ENCODE data around the gene GZMM. TPM values are rescaled to one million over a fixed set of nuclear protein-coding genes. Genes with fewer than 3 reads are reported as not detected.

Gene GZMM
- total and polyA plus RNA-seq, 5 experiments from 2014 or later, result 46.9 to 450 (median 228) TPM

GRCh38 chr19:514166-514663 is 29.6 kb upstream of the GZMM start:
- peaks cover 19 to 49% (median 37%) of the 10 kb centered on the region in 4 donors for H3K4me1 Mint-ChIP-seq
- H3K27ac Mint-ChIP-seq, result peak overlapping the region; percentile 74 to 96 (median 88)
- no peaks in the 10 kb centered on the region for H3K9me3 Mint-ChIP-seq
- POLR2A ChIA-PET, result no interaction called here
- H3K4me3 Mint-ChIP-seq, result peak overlapping the region in 4 of 10 donors; percentile 2 to 22 (median 16)
- no peaks in the 10 kb centered on the region for H3K27me3 Mint-ChIP-seq
- DNase-seq (no peak), ATAC-seq (no peak)
- peaks cover 0 to 2% (median 1%) of the 10 kb centered on the region in 3 donors for H3K36me3 Mint-ChIP-seq

GRCh38 chr19:517721-518597 is 25.9 kb upstream of the GZMM start:
- peaks cover 10 to 28% (median 15%) of the 10 kb centered on the region in 4 donors for H3K4me1 Mint-ChIP-seq
- peak overlapping the region in 1 of 10 donors; percentile 21 for H3K27ac Mint-ChIP-seq
- no peak for ATAC-seq
- no peaks in the 10 kb centered on the region for H3K27me3 Mint-ChIP-seq
- H3K4me3 Mint-ChIP-seq, result no peak overlapping the region
- peaks cover 0 to 2% (median 1%) of the 10 kb centered on the region in 3 donors for H3K36me3 Mint-ChIP-seq
- no peak for DNase-seq
- H3K9me3 Mint-ChIP-seq, result no peaks in the 10 kb centered on the region
- POLR2A ChIA-PET, result interaction anchor here (0.5 to 1.9 kb wide), 9 partner anchors 11 to 558 kb away, joined by 3 to 6 read pairs (median 4); partner anchors contain the start of genes BSG and CDC34

DNA sequence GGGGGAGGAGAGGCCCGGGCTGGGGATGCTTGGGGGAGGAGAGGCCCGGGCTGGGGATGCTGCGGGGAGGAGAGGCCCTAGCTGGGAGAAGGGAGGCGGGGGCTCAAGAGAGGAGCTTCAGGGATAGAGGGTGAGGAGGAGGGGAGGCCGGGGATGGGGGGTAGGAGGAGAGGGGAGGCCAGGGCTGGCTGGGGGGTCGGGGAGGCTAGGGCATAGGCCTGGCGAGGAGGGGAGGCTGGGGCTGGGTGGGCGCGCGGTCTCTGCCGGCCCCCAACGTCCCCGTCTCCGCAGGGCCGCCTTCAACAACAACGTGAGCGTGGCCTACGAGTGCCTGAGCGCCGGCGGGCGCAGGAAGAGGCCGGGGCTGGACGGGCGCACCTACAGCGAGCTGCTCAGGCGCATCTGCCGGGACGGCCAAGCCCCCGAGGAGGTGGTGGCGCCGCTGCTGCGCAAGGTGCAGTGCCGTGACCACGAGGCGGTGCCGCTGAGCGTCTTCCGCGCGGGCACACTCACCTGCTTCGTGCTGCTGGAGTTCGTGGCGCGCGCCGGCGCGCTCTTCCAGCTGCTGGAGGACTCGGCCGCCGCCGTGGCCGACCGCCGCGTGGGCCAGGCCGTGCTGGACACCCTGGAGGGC is 25.1 kb upstream of the GZMM start:
- ATAC-seq (peak; percentile 98), DNase-seq (peak; percentile 52 to 86 (median 65))
- H3K9me3 Mint-ChIP-seq, result no peaks in the 10 kb centered on the region
- H3K27ac Mint-ChIP-seq, result peak overlapping the region in 3 of 10 donors; percentile 27 to 66 (median 52)
- H3K4me1 Mint-ChIP-seq, result peaks cover 10 to 23% (median 15%) of the 10 kb centered on the region in 4 donors
- peaks cover 0 to 2% (median under 1%) of the 10 kb centered on the region in 3 donors for H3K36me3 Mint-ChIP-seq
- POLR2A ChIA-PET, result interaction anchor here (0.5 to 1.9 kb wide), 12 partner anchors 9 to 557 kb away, joined by 3 to 6 read pairs (median 4); partner anchors contain the start of genes BSG and CDC34
- peak overlapping the region in 2 of 10 donors; percentile 27 to 35 for H3K4me3 Mint-ChIP-seq
- H3K27me3 Mint-ChIP-seq, result no peaks in the 10 kb centered on the region

DNA sequence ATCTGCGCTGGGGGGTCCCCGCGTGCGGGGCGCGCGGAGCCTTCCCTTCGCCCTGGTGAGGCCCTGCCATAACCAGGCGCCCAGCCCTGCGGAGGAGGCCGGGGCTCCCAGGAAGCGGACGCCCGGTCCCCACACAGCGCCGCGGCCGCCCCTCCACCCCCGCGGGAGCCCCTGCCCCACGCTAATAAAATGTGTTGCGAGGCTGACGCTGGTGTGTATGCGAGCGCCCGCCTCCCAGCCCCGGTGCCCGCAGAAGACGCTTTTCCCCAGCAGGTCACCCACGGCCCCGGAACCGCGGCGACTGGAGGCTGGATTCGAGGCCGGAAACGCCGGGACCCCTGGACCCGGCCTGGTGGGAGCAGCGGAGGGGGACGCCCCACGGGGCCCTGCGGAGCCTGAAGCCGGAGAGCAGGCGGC is 24.4 kb upstream of the GZMM start:
- H3K9me3 Mint-ChIP-seq, result no peaks in the 10 kb centered on the region
- no peak overlapping the region for H3K4me3 Mint-ChIP-seq
- no peaks in the 10 kb centered on the region for H3K36me3 Mint-ChIP-seq
- POLR2A ChIA-PET, result interaction anchor here (0.6 to 1.9 kb wide), 7 partner anchors 9 to 82 kb away, joined by 3 to 7 read pairs (median 4); partner anchors contain the start of genes BSG and CDC34
- peaks cover 4 to 16% (median 11%) of the 10 kb centered on the region in 4 donors for H3K4me1 Mint-ChIP-seq
- no peak overlapping the region for H3K27ac Mint-ChIP-seq
- no peak for DNase-seq
- H3K27me3 Mint-ChIP-seq, result no peaks in the 10 kb centered on the region
- no peak for ATAC-seq

DNA sequence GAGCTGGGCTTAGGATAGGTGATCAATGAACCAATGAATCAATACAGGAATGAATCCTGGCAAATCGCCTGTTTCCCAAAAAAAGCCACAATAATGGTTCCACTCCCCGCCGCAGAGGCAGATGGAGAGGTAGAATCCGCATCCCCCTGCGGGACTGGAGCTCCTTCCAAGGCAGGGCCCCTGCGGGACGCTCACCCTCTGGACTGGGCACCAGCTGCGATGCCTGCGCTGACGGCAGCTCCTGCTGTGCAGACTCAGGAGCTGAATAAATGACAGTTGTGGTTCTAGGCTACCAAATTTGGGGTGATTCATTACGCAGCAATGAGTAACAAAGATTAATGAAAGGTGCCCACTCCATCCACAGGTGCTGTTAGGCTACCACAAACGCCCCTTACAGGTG is 21.1 kb upstream of the GZMM start:
- Mint-ChIP-seq H3K36me3 (no peaks in the 10 kb centered on the region), H3K4me1 (peaks cover 0 to 8% (median 4%) of the 10 kb centered on the region in 4 donors), H3K4me3 (peak overlapping the region in 2 of 10 donors; percentile 12 to 49), H3K9me3 (no peaks in the 10 kb centered on the region), H3K27me3 (peaks cover 0 to 1% (median 0%) of the 10 kb centered on the region in 5 donors), H3K27ac (no peak overlapping the region)
- DNase-seq (peak in 1 of 10 donors; percentile 61), ATAC-seq (no peak)
- POLR2A ChIA-PET, result interaction anchor here (1.1 to 3.0 kb wide), 4 partner anchors 9 to 21 kb away, joined by 3 to 11 read pairs (median 7); partner anchors contain the start of genes CDC34 and GZMM

GRCh38 chr19:524062-524674 is 19.7 kb upstream of the GZMM start:
- ATAC-seq (no peak), DNase-seq (peak in 2 of 10 donors; percentile 24 to 62)
- no peaks in the 10 kb centered on the region for H3K9me3 Mint-ChIP-seq
- H3K27ac Mint-ChIP-seq, result peak overlapping the region in 3 of 10 donors; percentile 32 to 68 (median 56)
- no peaks in the 10 kb centered on the region for H3K36me3 Mint-ChIP-seq
- peaks cover 0 to 3% (median 0%) of the 10 kb centered on the region in 5 donors for H3K27me3 Mint-ChIP-seq
- POLR2A ChIA-PET, result interaction anchor here (0.7 to 1.3 kb wide), 2 partner anchors 9 to 13 kb away, joined by 3 to 5 read pairs; no protein-coding TSS in a partner anchor
- H3K4me3 Mint-ChIP-seq, result no peak overlapping the region
- H3K4me1 Mint-ChIP-seq, result peaks cover 0 to 10% (median 4%) of the 10 kb centered on the region in 4 donors

DNA sequence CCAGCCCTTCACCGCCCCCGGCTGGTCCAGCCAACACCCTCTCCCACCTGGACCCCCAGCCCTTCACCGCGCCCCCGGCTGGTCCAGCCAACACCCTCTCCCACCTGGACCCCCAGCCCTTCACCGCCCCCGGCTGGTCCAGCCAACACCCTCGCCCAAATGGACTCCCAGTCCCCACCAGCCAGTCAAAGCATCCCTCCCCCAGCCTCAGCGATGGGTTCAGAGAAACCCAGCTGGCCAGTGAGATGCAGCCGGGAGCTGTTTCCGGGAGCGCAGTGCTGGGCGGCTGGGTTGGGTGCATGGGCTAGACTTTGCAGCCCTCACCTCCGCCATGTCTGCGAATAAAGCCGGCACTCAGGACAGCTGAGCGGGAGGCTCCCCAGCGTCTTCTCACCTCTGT is 18.8 kb upstream of the GZMM start:
- Mint-ChIP-seq H3K36me3 (no peaks in the 10 kb centered on the region), H3K9me3 (no peaks in the 10 kb centered on the region), H3K27me3 (peaks cover 0 to 3% (median 0%) of the 10 kb centered on the region in 5 donors), H3K27ac (peak overlapping the region in 2 of 10 donors; percentile 67 to 80), H3K4me3 (no peak overlapping the region), H3K4me1 (peaks cover 0 to 8% (median 4%) of the 10 kb centered on the region in 4 donors)
- no peak for DNase-seq
- POLR2A ChIA-PET, result no interaction called here
- ATAC-seq, result no peak

GRCh38 chr19:525857-526419 is 17.9 kb upstream of the GZMM start:
- H3K36me3 Mint-ChIP-seq, result no peaks in the 10 kb centered on the region
- no peak for ATAC-seq
- peaks cover 0 to 3% (median 0%) of the 10 kb centered on the region in 5 donors for H3K27me3 Mint-ChIP-seq
- peak overlapping the region in 1 of 10 donors; percentile 80 for H3K27ac Mint-ChIP-seq
- H3K4me1 Mint-ChIP-seq, result peaks cover 0 to 12% (median 4%) of the 10 kb centered on the region in 4 donors
- no peak overlapping the region for H3K4me3 Mint-ChIP-seq
- POLR2A ChIA-PET, result no interaction called here
- H3K9me3 Mint-ChIP-seq, result no peaks in the 10 kb centered on the region
- no peak for DNase-seq

DNA sequence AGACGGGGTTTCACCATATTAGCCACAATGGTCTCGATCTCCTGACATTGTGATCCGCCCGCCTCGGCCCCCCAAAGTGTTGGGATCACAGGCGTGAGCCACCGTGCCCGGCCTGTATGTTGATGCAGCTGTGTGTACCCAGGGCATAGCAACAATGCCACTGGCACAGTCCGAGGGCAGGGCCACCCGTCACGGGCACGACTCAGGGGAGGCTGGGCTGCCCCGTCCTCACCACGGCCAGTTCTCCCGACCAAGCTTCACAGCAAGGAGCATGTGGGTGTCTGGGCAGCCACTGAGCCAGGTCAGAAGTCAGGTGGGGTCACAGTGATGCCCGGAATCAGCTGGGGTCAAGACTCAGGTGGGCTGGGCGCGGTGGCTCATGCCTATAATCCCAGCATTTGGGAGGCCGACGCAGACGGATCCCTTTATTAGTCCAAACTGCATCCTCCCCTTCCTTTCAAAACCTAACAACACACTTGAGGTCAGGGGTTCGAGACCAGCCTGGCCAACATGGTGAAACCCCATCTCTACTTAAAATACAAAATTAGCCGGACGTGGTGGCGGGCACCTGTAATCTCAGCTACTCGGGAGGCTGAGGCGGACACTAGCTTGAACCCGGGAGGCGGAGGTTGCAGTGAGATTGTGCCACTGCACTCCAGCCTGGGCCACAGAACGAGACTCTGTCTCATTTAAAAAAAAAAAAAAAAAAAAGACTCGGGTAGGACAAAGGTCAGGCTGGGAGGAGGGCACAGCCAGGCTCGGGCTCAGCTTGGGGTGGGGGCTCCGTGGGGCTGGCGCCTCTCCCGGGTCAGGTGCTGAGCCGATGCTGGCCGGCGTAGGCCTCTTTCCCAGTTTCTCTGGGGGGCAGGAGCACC is 13.5 kb upstream of the GZMM start:
- POLR2A ChIA-PET, result interaction anchor here (0.5 to 5.0 kb wide), 12 partner anchors 8 to 1018 kb away, joined by 3 to 55 read pairs (median 5); partner anchors contain the start of genes BSG and TPGS1
- Mint-ChIP-seq H3K4me3 (peak overlapping the region; percentile 75 to 91 (median 81)), H3K36me3 (no peaks in the 10 kb centered on the region), H3K27ac (peak overlapping the region; percentile 13 to 93 (median 87)), H3K4me1 (peaks cover 12 to 26% (median 15%) of the 10 kb centered on the region in 4 donors), H3K27me3 (peaks cover 0 to 3% (median 0%) of the 10 kb centered on the region in 5 donors), H3K9me3 (no peaks in the 10 kb centered on the region)
- DNase-seq (peak in 1 of 10 donors; percentile 60), ATAC-seq (no peak)

DNA sequence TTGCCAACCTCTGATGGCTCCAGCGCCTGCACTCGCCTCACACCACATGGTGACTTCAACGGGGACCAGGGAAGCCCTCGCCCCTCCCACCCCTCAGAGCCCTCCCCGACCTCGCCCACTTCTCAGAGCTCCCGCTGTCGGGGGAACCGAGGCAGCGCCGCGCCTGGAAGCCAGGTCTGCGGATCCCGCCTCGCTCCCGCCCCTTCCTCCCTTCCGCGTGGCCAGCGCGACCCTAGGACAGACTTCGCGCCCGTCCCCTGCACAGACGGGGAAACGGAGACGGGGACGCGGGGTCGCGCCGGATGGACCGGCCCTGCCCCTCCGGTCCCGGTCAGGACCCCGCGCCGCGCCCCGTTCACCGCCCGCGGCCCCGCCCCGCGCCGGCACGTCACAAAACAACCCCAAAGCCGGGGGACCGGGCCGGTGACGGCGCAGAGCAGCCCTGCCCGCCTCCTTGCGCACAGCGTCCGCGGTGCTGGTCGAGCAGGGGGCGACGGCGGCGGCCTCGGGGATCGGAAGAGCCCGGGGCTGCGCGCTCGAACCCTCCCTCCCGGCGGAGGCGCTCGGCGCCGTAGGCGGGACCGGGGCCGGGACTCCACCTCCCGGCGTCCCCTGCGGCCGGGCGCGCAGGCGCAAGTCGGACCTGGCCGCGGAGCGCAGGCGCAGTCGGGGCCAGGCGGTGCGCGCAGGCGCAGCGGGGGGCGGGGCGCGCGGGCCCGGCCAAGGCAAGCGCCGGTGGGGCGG is 12.7 kb upstream of the GZMM start:
- Mint-ChIP-seq H3K9me3 (no peaks in the 10 kb centered on the region), H3K36me3 (peaks cover 0 to 3% (median 0%) of the 10 kb centered on the region in 3 donors), H3K27me3 (peaks cover 0 to 3% (median 0%) of the 10 kb centered on the region in 5 donors), H3K27ac (peak overlapping the region in 9 of 10 donors; percentile 32 to 93 (median 90)), H3K4me3 (peak overlapping the region; percentile 75 to 91 (median 81)), H3K4me1 (peaks cover 10 to 25% (median 15%) of the 10 kb centered on the region in 4 donors)
- DNase-seq, result peak; percentile 83 to 97 (median 92)
- ATAC-seq, result peak; percentile 75 to 80
- POLR2A ChIA-PET, result interaction anchor here (0.5 to 5.0 kb wide), 17 partner anchors 9 to 529 kb away, joined by 3 to 55 read pairs (median 4); partner anchors contain the start of genes BSG, GZMM and TPGS1
